GM23338 (cell line): ENCODE measurements around the gene NPLOC4. TPM values are rescaled to one million over a fixed set of nuclear protein-coding genes. Genes with fewer than 3 reads are reported as not detected.

ENCODE experiments used
- JUNB ChIP-seq: IDR thresholded peaks from one replicate; pipeline ENCODE4 v1.6.1; 2016; ENCODE audit warnings: antibody characterized with exemption; ENCODE audit not compliant: unreplicated experiment
- POLR2AphosphoS5 ChIP-seq: IDR thresholded peaks from 2 replicates; pipeline ENCODE4 v1.6.1; 2016; ENCODE audit warnings: antibody characterized with exemption, low read depth
- REST ChIP-seq: IDR thresholded peaks from one replicate; pipeline ENCODE4 v1.6.1; 2018; ENCODE audit warnings: antibody characterized with exemption; ENCODE audit not compliant: unreplicated experiment
- ZNF114 ChIP-seq: fragments of 250-450 bp; sonication (Bioruptor Pico); IDR thresholded peaks from 2 replicates; pipeline ENCODE4 v1.5.0; 2020; ENCODE audit warnings: mild to moderate bottlenecking, moderate library complexity
- ZNF331 ChIP-seq: fragments of 250-450 bp; sonication (Bioruptor Pico); IDR thresholded peaks from 2 replicates; pipeline ENCODE4 v1.5.0; 2020; ENCODE audit warnings: low read depth, mild to moderate bottlenecking, moderate library complexity
- ZNF462 ChIP-seq: fragments of 250-450 bp; sonication (Bioruptor Pico); IDR thresholded peaks from 2 replicates; pipeline ENCODE4 v1.5.0; 2020; ENCODE audit warnings: mild to moderate bottlenecking, moderate library complexity
- polyA plus RNA-seq: library from polyadenylated mRNA; unstranded; fragments of >200 nt; fragmentation: Nextera tagmentation; extraction: Ambion mirVana; gene quantifications from 2 replicates; pipeline ENCODE4 v1.2.1, GENCODE V29; 2016
- total RNA-seq: library from RNA; depleted of rRNA; stranded (reverse); fragments of >200 nt; shearing (Covaris generic); gene quantifications from 2 replicates; pipeline ENCODE4 v1.2.3, GENCODE V29; 2014

The NPLOC4 gene
- total and polyA plus RNA-seq, 2 experiments from 2014 or later, result 24.1 to 79.1 TPM

GRCh38 chr17:81593105-81593871, 43.6 kb downstream of the NPLOC4 start (continued):
- no peak for TF ChIP-seq REST
- TF ChIP-seq ZNF462 (CRISPR knock-in tag), result no peak
- TF ChIP-seq JUNB, result no peak
- no peak for TF ChIP-seq ZNF114
- TF ChIP-seq POLR2AphosphoS5, result no peak
- no peak for TF ChIP-seq ZNF331 (CRISPR knock-in tag)
